Measurements from ENCODE around the gene WDR53. TPM values are rescaled to one million over a fixed set of nuclear protein-coding genes. Genes with fewer than 3 reads are reported as not detected.
"Not testable (repeated sequence)": the region's sequence is repeated elsewhere in the genome, so short reads cannot be mapped to it uniquely, and the experiment has no call there.

The WDR53 gene
- total RNA-seq, 1 donor = 6.9 TPM

DNA sequence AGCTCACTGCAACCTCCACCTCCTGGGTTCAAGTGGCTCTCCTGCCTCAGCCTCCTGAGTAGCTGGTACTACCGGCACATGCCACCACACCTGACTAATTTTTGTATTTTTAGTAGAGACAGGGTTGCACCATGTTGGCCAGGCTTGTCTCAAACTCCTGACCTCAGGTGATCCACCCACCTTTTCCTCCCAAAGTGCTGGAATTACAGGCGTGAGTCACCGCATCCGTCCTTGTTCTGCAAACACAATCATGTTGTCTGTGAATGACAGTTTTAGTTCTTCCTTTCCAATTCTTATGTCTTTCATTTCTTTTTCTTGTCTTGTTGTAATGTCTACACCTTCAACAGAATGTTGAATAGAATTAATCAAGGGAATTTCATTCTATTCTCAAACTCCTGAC is 36.9 kb downstream of the WDR53 start:
- TF ChIP-seq, protein P1, sequence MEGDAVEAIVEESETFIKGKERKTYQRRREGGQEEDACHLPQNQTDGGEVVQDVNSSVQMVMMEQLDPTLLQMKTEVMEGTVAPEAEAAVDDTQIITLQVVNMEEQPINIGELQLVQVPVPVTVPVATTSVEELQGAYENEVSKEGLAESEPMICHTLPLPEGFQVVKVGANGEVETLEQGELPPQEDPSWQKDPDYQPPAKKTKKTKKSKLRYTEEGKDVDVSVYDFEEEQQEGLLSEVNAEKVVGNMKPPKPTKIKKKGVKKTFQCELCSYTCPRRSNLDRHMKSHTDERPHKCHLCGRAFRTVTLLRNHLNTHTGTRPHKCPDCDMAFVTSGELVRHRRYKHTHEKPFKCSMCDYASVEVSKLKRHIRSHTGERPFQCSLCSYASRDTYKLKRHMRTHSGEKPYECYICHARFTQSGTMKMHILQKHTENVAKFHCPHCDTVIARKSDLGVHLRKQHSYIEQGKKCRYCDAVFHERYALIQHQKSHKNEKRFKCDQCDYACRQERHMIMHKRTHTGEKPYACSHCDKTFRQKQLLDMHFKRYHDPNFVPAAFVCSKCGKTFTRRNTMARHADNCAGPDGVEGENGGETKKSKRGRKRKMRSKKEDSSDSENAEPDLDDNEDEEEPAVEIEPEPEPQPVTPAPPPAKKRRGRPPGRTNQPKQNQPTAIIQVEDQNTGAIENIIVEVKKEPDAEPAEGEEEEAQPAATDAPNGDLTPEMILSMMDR (IDR thresholded peaks at IDR 0.05; ENCODE audit: insufficient read depth, low read depth, low read length) = no peak
- H3K4me3 ChIP-seq (ENCODE audit: low read depth, low read length) = no peak overlapping the region
- DNase-seq (ENCODE audit: low read depth) = no peak

DNA sequence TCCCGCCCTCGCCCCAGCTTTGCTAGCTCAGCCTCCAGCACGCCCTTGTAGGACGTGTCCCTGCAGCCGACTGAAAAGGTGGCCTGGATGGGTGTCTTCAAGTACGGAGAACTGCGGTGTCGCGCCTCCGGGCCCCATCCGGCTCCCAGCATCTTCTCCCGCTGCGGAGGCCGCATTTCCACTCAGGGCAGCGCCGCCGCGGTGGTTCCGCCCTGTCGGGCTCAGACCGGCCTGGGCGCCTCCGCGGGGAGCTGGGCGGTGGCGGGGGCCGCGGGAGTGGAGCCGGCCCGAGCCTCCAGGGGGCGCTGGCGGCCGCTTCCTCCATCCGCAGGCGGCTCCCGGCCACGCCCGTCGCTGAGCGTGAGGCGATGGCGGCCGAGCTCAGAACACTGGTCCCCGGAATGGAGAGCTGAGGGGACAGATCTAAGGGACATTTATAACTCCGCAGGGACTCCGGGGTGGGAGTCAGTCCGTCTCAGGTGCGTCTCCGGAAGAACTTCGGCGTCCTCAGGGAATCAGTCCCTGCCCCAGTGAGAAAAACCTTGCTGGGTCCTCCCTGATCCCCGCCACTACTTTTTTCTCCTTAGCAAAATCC is 39.6 kb downstream of the WDR53 start:
- H3K4me3 ChIP-seq (ENCODE audit: low read depth, low read length) = peak overlapping the region; percentile 57
- TF ChIP-seq, protein P1 (IDR thresholded peaks at IDR 0.05; ENCODE audit: insufficient read depth, low read depth, low read length) = peak; percentile 72
- peak; percentile 65 for DNase-seq (ENCODE audit: low read depth)

DNA sequence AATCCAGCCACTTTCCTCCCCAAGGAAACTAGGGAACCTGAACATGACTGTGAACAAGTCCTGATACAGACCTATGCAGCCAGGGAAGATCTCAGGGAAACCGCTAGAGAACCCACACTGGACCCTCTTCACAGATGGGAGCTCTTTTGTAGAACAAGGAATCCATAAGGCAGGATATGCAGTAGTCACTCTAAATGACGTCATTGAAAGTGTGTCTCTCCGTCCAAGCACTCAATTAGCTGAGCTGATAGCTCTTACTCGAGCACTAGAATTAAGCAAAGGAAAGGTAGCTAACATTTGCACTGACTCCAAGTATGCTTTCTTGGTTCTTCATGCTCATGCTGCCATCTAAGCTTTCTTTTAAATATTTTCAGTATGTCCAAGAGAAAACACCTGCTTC is 43.2 kb downstream of the WDR53 start:
- DNase-seq (ENCODE audit: low read depth) = no peak
- TF ChIP-seq, protein P1 (IDR thresholded peaks at IDR 0.05; ENCODE audit: insufficient read depth, low read depth, low read length) = no peak
- no peak overlapping the region for H3K4me3 ChIP-seq (ENCODE audit: low read depth, low read length)

DNA sequence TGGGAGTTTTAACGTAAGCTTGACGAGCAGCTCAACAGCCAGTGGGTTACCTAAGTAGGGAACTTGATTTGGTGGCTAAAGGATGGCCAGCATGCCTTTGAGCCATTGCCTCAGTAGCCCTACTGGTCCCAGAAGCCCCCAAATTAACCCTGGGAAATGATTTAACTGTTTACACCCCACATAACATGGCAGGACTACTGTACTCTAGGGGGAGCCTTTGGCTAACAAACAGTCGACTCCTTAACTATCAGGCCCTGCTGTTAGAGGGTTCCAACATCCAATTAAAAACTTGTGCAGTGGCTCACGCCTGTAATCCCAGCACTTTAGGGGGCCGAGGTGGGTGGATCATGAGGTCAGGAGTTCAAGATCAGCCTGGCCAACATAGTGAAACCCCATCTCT is 43.8 kb downstream of the WDR53 start:
- H3K4me3 ChIP-seq (ENCODE audit: low read depth, low read length) = no peak overlapping the region
- DNase-seq (ENCODE audit: low read depth) = peak; percentile 21
- TF ChIP-seq, protein P1 (IDR thresholded peaks at IDR 0.05; ENCODE audit: insufficient read depth, low read depth, low read length) = peak; percentile 30

DNA sequence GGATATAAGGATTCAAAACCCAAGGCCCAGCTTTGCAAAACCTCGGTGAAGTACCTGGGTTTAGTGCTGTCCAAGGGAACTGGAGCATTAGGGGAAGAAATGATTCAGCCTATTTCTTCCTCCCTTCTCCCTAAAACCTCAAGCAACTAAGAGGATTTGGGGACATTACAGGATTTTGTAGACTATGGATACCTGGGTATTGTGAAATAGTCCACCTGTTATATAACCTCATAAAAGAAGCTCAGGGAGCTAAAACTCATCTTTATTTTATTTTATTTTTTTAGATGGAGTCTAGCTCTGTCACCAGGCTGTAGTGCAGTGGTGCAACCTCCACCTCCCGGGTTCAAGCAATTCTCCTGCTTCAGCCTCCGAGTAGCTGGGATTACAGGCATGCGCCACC is 44.5 kb downstream of the WDR53 start:
- TF ChIP-seq, protein P1 (IDR thresholded peaks at IDR 0.05; ENCODE audit: insufficient read depth, low read depth, low read length) = no peak
- DNase-seq (ENCODE audit: low read depth) = no peak

DNA sequence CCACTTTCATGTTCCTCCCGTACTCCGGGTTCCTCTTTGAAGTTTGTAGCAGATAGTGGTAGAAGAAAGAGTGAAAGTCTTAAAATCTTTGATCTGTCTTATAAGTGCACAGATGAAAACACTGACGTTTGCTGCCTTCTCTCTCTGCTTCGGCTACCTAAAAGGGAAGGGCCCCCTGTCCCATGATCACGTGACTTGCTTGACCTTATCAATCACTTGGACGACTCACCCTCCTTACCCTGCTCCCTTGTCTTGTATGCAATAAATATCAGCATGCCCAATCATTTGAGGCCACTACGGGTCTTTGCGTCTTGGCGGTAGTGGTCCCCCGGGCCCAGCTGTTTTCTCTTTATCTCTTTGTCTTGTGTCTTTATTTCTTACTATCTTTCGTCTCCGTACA is 47.1 kb downstream of the WDR53 start:
- not testable (repeated sequence) for DNase-seq (ENCODE audit: low read depth); H3K4me3 ChIP-seq (ENCODE audit: low read depth, low read length)

More for the DNA sequence above, 44.5 kb downstream of the WDR53 start:
- H3K4me3 ChIP-seq (ENCODE audit: low read depth, low read length) = no peak overlapping the region

DNA sequence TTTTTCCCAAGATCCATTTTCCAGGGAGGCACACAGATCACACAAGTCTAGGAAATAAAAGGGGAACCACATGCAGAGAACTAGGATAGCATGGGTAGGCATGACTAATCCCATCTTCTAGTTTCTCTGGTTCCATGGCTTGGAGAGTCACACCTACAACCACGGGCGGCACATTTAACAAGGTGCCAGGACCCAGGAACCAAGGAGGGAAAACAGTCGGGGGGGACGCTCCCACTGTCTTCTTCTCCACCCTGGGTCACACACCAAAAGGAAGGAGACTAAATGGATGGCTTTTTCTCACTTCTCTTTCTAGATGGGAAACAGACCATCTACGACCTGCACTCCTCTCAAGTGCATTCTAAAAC is 48.7 kb downstream of the WDR53 start:
- TF ChIP-seq, protein P1 (IDR thresholded peaks at IDR 0.05; ENCODE audit: insufficient read depth, low read depth, low read length) = no peak
- no peak overlapping the region for H3K4me3 ChIP-seq (ENCODE audit: low read depth, low read length)
- DNase-seq (ENCODE audit: low read depth) = no peak

All from fibroblast of villous mesenchyme (primary cell).